IPS-NIHi11 (cell line): ENCODE data around the gene ZFP1.

Source experiments
- DNase-seq: peaks from one replicate; pipeline ENCODE4 v3.0.0; 2012; ENCODE audit warnings: mixed read lengths, low spot score

Gene ZFP1

GRCh38 chr16:75148311-75149195 is at the start of gene ZFP1:
ZFP1 (plus strand) TSS chr16:75148524; CDS start chr16:75152952, 4,428 bp downstream.
- peak; percentile 96 for DNase-seq

GRCh38 chr16:75099075-75099667 is 49.2 kb upstream of the ZFP1 start:
- DNase-seq: no peak

GRCh38 chr16:75099738-75100602 is 48.4 kb upstream of the ZFP1 start:
- no peak for DNase-seq

- no peak for DNase-seq
Measured at GRCh38 chr16:75100603-75100990, 47.7 kb upstream of the ZFP1 start.

- DNase-seq: no peak
Measured at GRCh38 chr16:75101635-75102034, 46.7 kb upstream of the ZFP1 start.

- no peak for DNase-seq
Measured at GRCh38 chr16:75102595-75102994, 45.7 kb upstream of the ZFP1 start.

- no peak for DNase-seq
Measured at GRCh38 chr16:75103994-75104393, 44.3 kb upstream of the ZFP1 start.

GRCh38 chr16:75104836-75105235 is 43.5 kb upstream of the ZFP1 start:
- DNase-seq: no peak

- no peak for DNase-seq
Measured at GRCh38 chr16:75105306-75106061, 42.8 kb upstream of the ZFP1 start.

- peak; percentile 1 for DNase-seq
Measured at GRCh38 chr16:75106351-75107274, 41.7 kb upstream of the ZFP1 start.

GRCh38 chr16:75107505-75107904 is 40.8 kb upstream of the ZFP1 start:
- no peak for DNase-seq

GRCh38 chr16:75108792-75109731 is 39.3 kb upstream of the ZFP1 start:
- DNase-seq: no peak

GRCh38 chr16:75109732-75110243 is 38.5 kb upstream of the ZFP1 start:
- DNase-seq: no peak

GRCh38 chr16:75110637-75111513 is 37.4 kb upstream of the ZFP1 start:
- DNase-seq: peak; percentile 88

- DNase-seq: no peak
Measured at GRCh38 chr16:75111514-75111940, 36.8 kb upstream of the ZFP1 start.

GRCh38 chr16:75111961-75112733 is 36.2 kb upstream of the ZFP1 start:
- no peak for DNase-seq

- DNase-seq: no peak
Measured at GRCh38 chr16:75112734-75113491, 35.4 kb upstream of the ZFP1 start.
